ENCODE data around the gene ANKRD37. TPM values are rescaled to one million over a fixed set of nuclear protein-coding genes. Genes with fewer than 3 reads are reported as not detected.

Gene ANKRD37
- total and polyA plus RNA-seq, 4 donors, result 1.2 to 7.9 (median 3.4) TPM

GRCh38 chr4:185378264-185378663, 18.4 kb upstream of the ANKRD37 start:
- no peak overlapping the region for H3K9ac ChIP-seq (ENCODE audit: low read depth in 1 of 2, low read length in 2 of 2)
- H3K9me3 ChIP-seq (ENCODE audit: control insufficient read depth in 4 of 4, low read length in 3 of 4), result peaks cover 0 to 4% (median 0%) of the 10 kb centered on the region in 4 donors
- no peaks in the 10 kb centered on the region for H3K27me3 ChIP-seq (ENCODE audit: control insufficient read depth in 4 of 4, insufficient read depth in 4 of 4, low read length in 3 of 4)
- TF ChIP-seq JUND (IDR thresholded peaks at IDR 0.05) (no peak), HNF4G (IDR thresholded peaks at IDR 0.05) (no peak), SP1 (IDR thresholded peaks at IDR 0.05) (no peak), TAF1 (conservative IDR thresholded peaks at IDR 0.05) (no peak), NR2F2 (IDR thresholded peaks at IDR 0.05) (no peak), EGR1 (IDR thresholded peaks at IDR 0.05; ENCODE audit: low read depth in 2 of 2) (no peak), FOXA2 (IDR thresholded peaks at IDR 0.05) (no peak)
- TF ChIP-seq, protein P1, sequence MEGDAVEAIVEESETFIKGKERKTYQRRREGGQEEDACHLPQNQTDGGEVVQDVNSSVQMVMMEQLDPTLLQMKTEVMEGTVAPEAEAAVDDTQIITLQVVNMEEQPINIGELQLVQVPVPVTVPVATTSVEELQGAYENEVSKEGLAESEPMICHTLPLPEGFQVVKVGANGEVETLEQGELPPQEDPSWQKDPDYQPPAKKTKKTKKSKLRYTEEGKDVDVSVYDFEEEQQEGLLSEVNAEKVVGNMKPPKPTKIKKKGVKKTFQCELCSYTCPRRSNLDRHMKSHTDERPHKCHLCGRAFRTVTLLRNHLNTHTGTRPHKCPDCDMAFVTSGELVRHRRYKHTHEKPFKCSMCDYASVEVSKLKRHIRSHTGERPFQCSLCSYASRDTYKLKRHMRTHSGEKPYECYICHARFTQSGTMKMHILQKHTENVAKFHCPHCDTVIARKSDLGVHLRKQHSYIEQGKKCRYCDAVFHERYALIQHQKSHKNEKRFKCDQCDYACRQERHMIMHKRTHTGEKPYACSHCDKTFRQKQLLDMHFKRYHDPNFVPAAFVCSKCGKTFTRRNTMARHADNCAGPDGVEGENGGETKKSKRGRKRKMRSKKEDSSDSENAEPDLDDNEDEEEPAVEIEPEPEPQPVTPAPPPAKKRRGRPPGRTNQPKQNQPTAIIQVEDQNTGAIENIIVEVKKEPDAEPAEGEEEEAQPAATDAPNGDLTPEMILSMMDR (IDR thresholded peaks at IDR 0.05; ENCODE audit: low read depth, low read length, missing input control), result no peak
- TF ChIP-seq, protein P2, sequence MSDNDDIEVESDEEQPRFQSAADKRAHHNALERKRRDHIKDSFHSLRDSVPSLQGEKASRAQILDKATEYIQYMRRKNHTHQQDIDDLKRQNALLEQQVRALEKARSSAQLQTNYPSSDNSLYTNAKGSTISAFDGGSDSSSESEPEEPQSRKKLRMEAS (IDR thresholded peaks at IDR 0.05), result no peak
- TF ChIP-seq, protein P3, sequence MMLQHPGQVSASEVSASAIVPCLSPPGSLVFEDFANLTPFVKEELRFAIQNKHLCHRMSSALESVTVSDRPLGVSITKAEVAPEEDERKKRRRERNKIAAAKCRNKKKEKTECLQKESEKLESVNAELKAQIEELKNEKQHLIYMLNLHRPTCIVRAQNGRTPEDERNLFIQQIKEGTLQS (IDR thresholded peaks at IDR 0.05), result no peak
- H3K27ac ChIP-seq (ENCODE audit: low read depth in 1 of 2, low read length in 2 of 2), result no peak overlapping the region
- no peak for DNase-seq (ENCODE audit: low spot score)
- H3K4me1 ChIP-seq (ENCODE audit: control insufficient read depth in 4 of 4, insufficient read depth in 4 of 4, low read length in 3 of 4), result peaks cover 0 to 5% (median 1%) of the 10 kb centered on the region in 4 donors
- H3K4me3 ChIP-seq (ENCODE audit: low read depth in 1 of 3, low read length in 3 of 3), result no peak overlapping the region
- WGBS, result 99% methylated on average over 6 of the region's 6 CpGs
- no peaks in the 10 kb centered on the region for H3K36me3 ChIP-seq (ENCODE audit: control insufficient read depth in 4 of 4, insufficient read depth in 3 of 4, low read depth in 1 of 4, low read length in 3 of 4)

- Histone ChIP-seq H3K9ac (ENCODE audit: low read depth in 1 of 2, low read length in 2 of 2) (peak overlapping the region in 1 of 2 donors; percentile 29), H3K4me1 (ENCODE audit: control insufficient read depth in 4 of 4, insufficient read depth in 4 of 4, low read length in 3 of 4) (peaks cover 0 to 5% (median 1%) of the 10 kb centered on the region in 4 donors), H3K27ac (ENCODE audit: low read depth in 1 of 2, low read length in 2 of 2) (peak overlapping the region; percentile 52 to 71), H3K9me3 (ENCODE audit: control insufficient read depth in 4 of 4, low read length in 3 of 4) (peaks cover 0 to 4% (median 0%) of the 10 kb centered on the region in 4 donors), H3K4me3 (ENCODE audit: low read depth in 1 of 3, low read length in 3 of 3) (no peak overlapping the region), H3K36me3 (ENCODE audit: control insufficient read depth in 4 of 4, insufficient read depth in 3 of 4, low read depth in 1 of 4, low read length in 3 of 4) (no peaks in the 10 kb centered on the region), H3K27me3 (ENCODE audit: control insufficient read depth in 4 of 4, insufficient read depth in 4 of 4, low read length in 3 of 4) (no peaks in the 10 kb centered on the region)
- no peak for DNase-seq (ENCODE audit: low spot score)
- WGBS, result 82% methylated on average over 13 of the region's 13 CpGs
- TF ChIP-seq FOXA1 (IDR thresholded peaks at IDR 0.05), result no peak
- no peak for TF ChIP-seq YY1 (IDR thresholded peaks at IDR 0.05)
- no peak for TF ChIP-seq NR2F2 (IDR thresholded peaks at IDR 0.05)
- TF ChIP-seq HNF4G (IDR thresholded peaks at IDR 0.05), result no peak
- TF ChIP-seq SP1 (IDR thresholded peaks at IDR 0.05), result no peak
- TF ChIP-seq REST (IDR thresholded peaks at IDR 0.05), result no peak
- no peak for TF ChIP-seq FOXA2 (IDR thresholded peaks at IDR 0.05)
- TF ChIP-seq, protein P4, sequence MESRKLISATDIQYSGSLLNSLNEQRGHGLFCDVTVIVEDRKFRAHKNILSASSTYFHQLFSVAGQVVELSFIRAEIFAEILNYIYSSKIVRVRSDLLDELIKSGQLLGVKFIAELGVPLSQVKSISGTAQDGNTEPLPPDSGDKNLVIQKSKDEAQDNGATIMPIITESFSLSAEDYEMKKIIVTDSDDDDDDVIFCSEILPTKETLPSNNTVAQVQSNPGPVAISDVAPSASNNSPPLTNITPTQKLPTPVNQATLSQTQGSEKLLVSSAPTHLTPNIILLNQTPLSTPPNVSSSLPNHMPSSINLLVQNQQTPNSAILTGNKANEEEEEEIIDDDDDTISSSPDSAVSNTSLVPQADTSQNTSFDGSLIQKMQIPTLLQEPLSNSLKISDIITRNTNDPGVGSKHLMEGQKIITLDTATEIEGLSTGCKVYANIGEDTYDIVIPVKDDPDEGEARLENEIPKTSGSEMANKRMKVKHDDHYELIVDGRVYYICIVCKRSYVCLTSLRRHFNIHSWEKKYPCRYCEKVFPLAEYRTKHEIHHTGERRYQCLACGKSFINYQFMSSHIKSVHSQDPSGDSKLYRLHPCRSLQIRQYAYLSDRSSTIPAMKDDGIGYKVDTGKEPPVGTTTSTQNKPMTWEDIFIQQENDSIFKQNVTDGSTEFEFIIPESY (IDR thresholded peaks at IDR 0.05), result no peak
- no peak for TF ChIP-seq GABPA (IDR thresholded peaks at IDR 0.05 in 1 of 2, conservative IDR thresholded peaks at IDR 0.05 in 1 of 2)
- TF ChIP-seq, protein P1 (IDR thresholded peaks at IDR 0.05; ENCODE audit: low read depth, low read length, missing input control), result no peak
- no peak for TF ChIP-seq RXRA (IDR thresholded peaks at IDR 0.05)
- no peak for TF ChIP-seq JUND (IDR thresholded peaks at IDR 0.05)
Observed at GRCh38 chr4:185379326-185380295, 17.0 kb upstream of the ANKRD37 start.
